Suppressor macrophage treated with lipopolysaccharide for 1 hour (primary cell): ENCODE data around the gene NNT.
"Not testable (repeated sequence)": the region's sequence is repeated elsewhere in the genome, so short reads cannot be mapped to it uniquely, and the experiment has no call there.

Source experiments
- DNase-seq, 3 donors: peaks; one replicate each; pipeline ENCODE4 v3.0.0-alpha.2; 2020 to 2022

The NNT gene

GRCh38 chr5:43602461-43603343, at the start of gene NNT:
NNT (plus strand) TSS chr5:43603180; CDS start chr5:43609196, 6,016 bp downstream.
- peak; percentile 64 to 84 (median 65) for DNase-seq

GRCh38 chr5:43553381-43553780, 49.6 kb upstream of the NNT start:
- peak in 2 of 3 donors; percentile 9 to 20 for DNase-seq

DNA sequence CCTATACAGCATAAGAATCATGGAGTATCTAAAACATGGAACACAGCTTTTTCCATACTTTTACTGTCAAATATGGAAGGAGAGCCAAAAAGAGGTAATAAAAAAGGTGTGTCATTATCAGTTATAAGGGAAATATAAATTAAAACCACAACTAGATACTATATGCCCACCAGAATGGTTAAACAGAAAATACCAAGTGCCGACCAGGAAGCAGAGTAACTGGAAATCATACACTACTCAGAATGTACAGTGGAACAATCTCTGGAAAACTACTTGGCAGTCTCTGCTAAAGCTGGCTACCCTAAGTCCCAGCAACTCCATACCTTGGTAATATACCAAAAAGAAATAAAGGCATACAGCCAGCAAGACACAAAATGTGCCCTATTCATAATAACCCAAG, 48.5 kb upstream of the NNT start:
- DNase-seq, result no peak

DNA sequence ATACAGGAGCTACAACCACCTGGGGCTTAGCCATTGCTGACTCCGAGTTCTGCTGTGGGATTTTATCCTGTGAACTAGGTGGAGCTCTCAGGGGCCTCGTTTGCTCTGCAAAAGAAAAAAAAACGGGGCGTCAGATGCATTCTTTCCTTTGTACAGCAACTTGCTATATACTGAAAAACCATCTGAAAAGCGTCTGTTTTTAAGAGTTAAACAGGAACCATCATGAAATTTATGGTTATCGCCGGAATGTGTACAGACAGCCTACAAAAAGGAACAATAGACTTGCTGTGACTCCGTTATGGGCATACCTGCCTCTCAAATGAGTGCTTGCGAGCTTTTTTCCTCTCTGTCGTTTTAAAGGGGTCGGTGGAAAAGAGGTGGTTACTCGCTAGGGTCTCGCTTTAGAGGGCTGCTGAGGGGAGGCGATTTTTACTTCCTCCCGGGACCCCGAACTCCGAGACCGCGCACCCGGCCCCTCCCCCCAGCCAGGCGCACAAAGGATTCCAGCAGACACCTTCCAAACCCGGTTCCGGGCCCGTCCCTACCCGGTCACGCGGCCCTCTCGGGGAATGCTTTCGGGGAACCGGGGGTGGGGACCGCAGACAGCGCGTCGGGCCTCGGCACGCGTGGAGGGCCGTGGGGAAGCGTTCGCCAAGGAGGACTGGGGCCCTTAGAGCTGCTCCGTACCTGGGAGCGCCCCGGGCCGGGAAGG, 46.9 kb upstream of the NNT start:
- peak; percentile 56 to 76 (median 58) for DNase-seq

DNA sequence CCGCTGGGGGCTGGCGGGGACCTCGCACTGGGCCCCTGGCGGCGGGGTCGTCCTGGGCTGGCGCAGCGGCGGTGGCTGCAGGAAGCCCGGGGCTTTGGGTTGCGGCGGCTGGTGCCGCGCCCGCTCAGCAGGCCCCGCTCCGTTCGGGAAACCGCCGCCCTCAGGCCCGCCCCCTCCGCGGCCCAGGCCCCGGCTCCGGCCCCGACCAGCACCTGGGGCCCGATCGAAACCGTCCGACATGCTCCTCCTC, 46.4 kb upstream of the NNT start:
- DNase-seq, result not testable (repeated sequence)

DNA sequence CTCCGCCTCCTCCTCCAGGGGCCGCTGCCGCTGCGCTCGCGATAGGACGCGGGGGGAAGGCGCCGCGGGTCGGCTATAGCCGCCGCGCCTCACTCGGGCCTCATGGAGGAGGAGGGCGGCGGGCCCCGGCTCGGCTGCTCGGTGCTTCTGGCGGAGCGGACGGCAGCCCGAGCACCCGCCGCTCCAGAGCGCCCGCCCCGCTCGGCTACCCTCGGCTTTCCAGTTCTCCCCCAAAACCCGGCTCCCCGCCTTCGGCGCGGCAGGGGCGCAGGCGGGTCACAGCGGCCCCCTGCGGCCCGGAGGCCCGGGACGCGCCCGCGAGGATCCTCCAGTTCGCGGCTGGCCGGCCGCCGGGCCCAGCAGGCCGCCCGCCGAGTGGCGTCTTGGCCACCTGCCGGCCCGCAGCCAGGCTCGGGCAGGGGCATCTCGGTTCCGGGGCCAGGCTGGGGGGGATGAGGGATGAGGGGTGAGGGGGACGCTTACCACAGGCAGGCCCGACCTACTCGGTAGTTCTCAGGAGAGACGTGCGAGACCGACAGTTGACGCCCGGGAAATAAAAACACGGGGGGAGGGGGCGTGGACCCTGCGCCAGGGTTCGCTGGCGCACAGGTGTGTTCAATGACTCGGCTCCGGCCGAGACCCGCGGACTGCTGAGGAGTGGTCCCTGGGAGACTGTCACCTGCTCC, 46.0 kb upstream of the NNT start, which contains the start of gene PAIP1:
Gene PAIP1, minus strand, starts transcription at position 221 of the 686 bp plus-strand sequence. CDS start 231 bp downstream, outside the sequence.
- peak; percentile 84 to 95 (median 90) for DNase-seq

DNA sequence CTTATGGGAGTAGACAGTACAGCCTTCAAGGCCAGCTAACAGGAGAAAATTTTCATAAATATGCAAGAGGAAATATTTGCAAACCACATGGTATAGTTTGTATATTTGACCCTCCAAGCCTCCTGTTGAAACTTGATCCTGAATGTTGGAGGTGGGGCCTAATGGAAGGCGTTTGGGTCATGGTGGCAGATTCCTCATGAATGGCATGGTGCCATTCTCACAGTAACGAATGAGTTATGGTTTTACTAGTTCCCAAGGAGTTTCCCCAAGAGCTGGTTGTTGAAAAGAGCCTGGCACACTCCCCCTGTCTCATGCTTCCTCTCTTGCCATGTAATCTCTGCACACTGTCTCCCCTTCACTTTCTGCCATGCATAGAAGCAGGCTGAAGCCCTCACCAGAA, 42.9 kb upstream of the NNT start:
- DNase-seq, result no peak

DNA sequence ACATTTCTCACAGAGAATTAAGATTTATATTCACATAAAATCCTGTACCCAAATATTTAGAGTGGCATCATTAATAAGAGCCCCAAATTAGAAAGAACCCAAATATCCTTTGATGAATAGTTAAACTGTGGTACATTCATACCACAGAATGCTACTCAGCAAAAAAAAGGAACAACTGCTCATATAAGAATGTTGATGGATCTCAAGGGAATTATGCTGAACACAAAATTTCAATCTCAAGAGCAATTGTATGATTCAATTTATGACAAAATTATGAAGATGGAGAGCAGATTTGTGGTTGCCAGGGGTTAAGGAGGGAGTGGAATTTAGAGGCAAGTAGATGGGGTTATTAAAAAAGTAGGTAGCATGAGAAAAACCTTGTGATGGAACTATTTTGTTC, 41.6 kb upstream of the NNT start:
- no peak for DNase-seq

- no peak for DNase-seq
These were observed 39.7 kb upstream of the NNT start for GRCh38 chr5:43563321-43563720.

DNA sequence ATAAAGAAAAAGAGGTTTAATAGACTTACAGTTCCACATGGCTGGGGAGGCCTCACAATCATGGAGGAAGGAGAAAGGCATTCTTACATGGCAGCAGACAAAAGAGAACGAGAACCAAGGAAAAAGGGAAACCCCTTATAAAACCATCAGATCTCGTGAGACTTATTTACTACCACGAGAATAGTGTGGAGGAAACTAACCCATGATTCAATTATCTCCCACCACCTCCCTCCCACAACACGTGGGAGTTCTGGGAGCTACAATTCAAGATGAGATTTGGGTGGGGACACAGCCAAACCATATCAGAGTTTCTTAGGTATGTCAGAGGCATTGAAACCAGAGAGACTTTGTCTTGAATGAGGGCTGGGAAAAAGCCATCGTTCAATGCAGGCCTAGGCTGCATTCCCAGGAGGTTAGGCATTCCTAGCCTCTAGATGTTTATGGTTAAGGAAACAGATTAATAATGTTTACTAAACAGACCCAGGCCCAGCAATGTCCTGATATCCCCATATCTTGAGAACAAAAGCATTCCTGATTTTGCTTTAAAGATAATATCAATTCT, 38.6 kb upstream of the NNT start:
- DNase-seq, result no peak

DNA sequence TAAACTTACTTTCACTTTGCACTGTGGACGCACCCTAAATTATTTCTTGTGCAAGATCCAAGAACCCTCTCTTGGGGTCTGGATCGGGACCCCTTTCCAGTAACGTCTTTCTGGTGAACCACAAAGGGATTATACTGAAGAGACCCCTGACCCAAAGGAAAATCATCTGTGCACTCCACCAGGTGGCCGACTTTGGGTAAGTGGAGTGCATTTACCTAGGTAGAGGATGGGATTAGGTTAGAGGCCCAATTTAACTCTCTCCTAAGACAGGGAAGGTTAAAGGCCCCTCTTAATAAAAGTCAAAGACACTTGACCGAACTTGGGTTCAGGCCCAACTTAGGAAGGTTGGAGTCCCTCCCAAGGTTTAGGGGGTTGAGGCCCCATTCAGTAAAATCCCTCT, 37.9 kb upstream of the NNT start:
- no peak for DNase-seq

DNA sequence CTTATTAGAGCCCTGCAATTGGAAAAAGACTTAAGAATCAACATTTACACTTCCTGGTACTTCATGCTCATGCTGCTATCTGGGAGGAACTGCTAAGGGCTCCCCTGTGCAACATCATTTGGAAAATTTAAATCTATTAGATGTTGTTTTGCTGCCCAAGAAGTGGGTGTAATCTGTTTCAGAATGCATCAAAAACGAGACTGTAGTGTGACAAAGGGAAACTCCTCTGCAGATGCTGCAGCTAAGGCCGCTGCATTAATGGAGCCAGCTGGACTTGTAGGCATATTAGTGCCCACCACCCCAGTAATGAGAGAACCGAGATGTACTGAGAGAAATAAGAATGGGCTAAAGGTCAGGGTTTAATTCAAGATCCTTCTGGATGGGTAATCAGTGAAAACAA, 35.0 kb upstream of the NNT start:
- DNase-seq, result no peak

DNA sequence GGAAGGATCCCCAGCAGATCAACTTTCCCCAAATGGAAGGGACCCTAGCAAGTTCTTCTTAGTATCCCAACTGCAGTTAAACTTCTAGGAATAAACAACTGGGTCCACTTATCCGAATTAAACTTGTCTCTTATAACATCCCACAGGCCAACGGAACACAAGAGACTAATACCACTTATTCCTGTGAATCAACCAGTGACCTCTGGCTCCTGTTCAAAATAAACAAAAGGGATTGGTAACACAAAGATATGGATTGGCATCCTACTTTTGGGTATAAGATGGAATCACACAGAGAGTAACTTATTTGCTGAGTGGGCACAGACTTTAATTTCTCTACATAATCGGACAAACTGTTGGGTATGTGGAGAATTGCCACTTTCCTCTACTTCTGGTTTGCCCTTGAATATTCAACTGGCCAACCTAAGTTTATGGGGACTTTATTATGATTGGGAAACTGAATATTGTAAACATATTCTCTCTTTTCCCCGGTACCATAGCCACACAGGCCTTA, 33.7 kb upstream of the NNT start:
- DNase-seq, result no peak

DNA sequence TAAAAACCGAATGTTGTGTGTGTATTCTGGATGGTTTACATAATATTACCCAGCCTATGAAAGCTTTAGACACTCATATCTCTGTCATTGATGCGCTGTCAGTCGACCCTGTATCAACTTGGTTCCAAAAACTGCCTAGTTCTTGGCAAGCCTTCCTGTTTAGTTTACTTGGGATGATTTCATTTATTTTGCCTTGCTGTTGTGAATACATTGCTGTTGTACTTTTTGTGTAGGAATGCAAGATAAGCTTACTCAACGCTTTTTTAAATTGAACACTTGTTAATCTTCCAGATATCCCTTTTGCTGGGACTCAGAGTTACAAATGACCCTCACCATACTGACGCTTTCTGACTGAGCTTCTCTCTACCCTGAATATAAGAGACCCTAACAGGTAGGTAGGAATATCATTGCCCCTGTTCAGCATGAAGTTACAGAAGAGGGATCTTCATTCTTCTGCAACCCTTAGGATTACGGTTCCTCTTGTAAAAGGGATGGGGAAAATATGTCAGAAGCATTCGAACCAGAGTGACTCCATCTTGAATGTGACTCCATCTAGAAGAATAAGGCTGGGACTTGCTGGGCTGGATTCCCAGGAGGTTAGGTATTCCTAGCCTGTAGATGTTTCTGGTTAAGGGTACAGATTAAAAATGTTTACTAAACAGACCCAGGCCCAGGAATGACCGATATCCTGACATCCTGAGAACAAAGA, 32.4 kb upstream of the NNT start:
- DNase-seq, result no peak

DNA sequence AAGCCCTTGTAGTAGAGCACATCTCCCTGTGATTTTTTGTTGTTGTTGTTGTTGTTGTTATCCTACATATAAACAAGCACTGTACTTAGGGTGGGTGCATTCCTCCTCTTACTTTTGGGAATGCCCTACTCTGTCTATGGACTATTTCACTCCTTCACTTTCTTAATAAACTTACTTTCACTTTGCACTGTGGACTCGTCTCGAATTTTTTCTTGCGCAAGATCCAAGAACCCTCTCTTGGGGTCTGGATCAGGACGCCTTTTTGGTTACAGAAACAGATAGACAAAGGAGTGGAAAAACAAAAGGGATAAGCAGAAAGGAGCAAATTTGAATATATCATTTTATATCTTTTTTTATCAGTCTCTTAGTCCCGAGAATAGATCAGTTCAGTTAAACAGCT, 31.7 kb upstream of the NNT start:
- DNase-seq, result no peak

GRCh38 chr5:43572357-43572756, 30.6 kb upstream of the NNT start:
- no peak for DNase-seq

GRCh38 chr5:43573058-43573457, 29.9 kb upstream of the NNT start:
- no peak for DNase-seq

GRCh38 chr5:43580402-43581210, 22.4 kb upstream of the NNT start:
- not testable (repeated sequence) for DNase-seq

DNA sequence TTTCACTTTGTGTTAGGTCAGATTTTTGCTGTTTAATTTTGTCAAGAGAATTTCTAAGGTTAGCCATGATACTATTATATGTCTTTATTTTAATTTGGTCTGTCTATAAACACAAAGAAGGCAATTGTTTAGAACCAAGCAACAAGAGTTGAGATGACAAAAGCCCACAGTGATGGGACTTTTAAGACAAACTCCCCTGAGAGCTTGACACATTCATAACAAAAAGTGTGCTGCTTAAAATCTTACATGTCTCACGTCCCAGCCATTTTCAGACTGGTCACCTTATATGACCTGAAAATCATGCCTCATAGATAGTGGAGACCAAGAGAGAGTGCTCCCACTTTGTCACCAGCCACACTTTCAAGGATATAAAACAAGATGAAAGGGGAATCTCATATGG, 21.6 kb upstream of the NNT start:
- DNase-seq, result no peak

DNA sequence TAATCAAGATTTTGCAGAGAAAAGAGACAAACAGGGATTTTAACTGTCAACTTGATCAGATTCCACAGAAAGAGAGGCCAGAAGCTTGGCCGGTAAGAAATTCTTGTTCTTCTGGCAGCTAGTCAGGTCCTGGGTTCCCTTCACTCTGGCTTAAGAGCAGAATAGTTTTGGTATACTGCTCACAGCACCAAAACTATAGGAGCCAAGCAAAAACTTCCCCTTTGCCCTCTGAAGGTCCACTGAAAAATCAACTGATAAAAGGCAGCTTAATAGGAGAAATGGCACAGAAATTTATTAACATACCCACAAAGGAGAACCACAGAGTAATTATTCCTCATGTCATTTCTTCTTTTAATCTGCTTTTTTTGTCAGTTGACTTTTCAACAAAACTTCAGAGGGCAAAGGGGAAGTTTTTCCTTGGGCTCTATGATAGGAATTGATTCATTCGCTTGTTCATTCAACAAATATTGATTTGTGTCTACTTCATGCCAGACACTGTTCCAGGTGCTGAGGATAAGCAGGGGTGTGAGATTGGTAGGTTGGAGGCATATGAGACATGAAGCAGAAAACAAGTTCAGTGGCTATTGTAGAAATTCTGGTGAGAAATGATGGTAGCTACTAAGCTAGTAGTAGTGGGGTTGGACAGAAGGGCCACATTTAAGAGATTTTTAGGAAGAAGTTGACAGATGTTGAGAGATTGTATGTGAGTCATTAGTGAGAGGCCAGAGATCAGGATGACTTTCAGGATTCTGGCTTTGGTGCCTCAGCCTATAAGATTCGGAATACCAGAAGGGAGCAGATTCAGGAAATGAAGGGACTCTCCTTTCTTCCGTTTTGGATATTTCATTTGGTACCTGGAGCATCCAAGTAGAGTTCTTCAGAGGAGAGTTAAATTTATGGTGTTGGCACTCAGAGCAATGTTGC, 20.6 kb upstream of the NNT start:
- DNase-seq, result no peak

DNA sequence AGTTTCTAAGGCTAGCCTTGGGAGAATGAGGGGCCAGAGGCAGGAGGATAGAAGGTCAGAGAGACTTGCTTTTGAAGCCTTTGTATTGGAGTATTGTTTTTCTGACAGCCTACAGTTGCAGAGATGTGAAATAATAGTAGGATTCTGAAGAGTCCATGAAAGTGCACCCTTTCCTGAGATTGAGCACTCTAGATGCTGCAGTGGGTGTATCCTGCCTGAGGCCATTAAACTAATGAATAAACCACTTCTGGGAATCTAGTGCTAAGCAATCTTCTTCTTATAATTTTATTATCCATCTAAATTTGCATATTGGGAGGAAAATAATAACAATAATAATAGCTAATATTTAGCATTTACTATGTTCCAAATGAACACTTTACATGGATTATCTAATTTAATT, 19.3 kb upstream of the NNT start:
- DNase-seq, result no peak
